Right kidney (tissue), 1 donor: ENCODE results near the gene TXNDC15.

Experiments
- DNase-seq: peaks from one replicate; pipeline ENCODE4 v3.0.0-alpha.2; 2016

TXNDC15 gene

GRCh38 chr5:134917070-134917815 is 43.1 kb downstream of the TXNDC15 start:
- peak; percentile 8 for DNase-seq

GRCh38 chr5:134918861-134919260 is 44.7 kb downstream of the TXNDC15 start:
- no peak for DNase-seq

- no peak for DNase-seq
Observed at GRCh38 chr5:134920848-134921575, 46.8 kb downstream of the TXNDC15 start.

- no peak for DNase-seq
Observed at GRCh38 chr5:134932508-134932907, 58.3 kb downstream of the TXNDC15 start.

GRCh38 chr5:134934202-134934601 is 60.0 kb downstream of the TXNDC15 start:
- no peak for DNase-seq

- DNase-seq: no peak
Observed at GRCh38 chr5:134935711-134936602, 61.8 kb downstream of the TXNDC15 start.

GRCh38 chr5:134937526-134937925 is 63.4 kb downstream of the TXNDC15 start:
- no peak for DNase-seq

- DNase-seq: no peak
Observed at GRCh38 chr5:134938030-134938429, 63.9 kb downstream of the TXNDC15 start.

GRCh38 chr5:134939500-134939899 is 65.3 kb downstream of the TXNDC15 start:
- DNase-seq: no peak

GRCh38 chr5:134943547-134943946 is 69.4 kb downstream of the TXNDC15 start:
- no peak for DNase-seq

- no peak for DNase-seq
Observed at GRCh38 chr5:134944630-134945029, 70.5 kb downstream of the TXNDC15 start.

GRCh38 chr5:134945041-134945440 is 70.9 kb downstream of the TXNDC15 start:
- no peak for DNase-seq

GRCh38 chr5:134948911-134949310 is 74.7 kb downstream of the TXNDC15 start:
- no peak for DNase-seq

GRCh38 chr5:134949316-134949715 is 75.1 kb downstream of the TXNDC15 start:
- no peak for DNase-seq
